Muscle layer of duodenum (tissue), 2 donors: Measurements from ENCODE around the gene TMEM132C.

Source experiments
- H3K27ac ChIP-seq: one replicate; pipeline ENCODE4 v1.7.0; 2013; ENCODE audit warnings: mild to moderate bottlenecking, low read length
- H3K27me3 ChIP-seq: one replicate; pipeline ENCODE4 v1.7.0; 2013; ENCODE audit warnings: low read depth, mild to moderate bottlenecking, control low read depth, low read length
- H3K36me3 ChIP-seq, 2 donors: one replicate each; pipeline ENCODE4 v1.7.0; 2013; ENCODE audit warnings: low read length in 2 of 2, control low read depth in 1 of 2, mild to moderate bottlenecking in 1 of 2; ENCODE audit not compliant: insufficient read depth in 2 of 2, control insufficient read depth in 1 of 2
- H3K4me1 ChIP-seq, 2 donors: one replicate each; pipeline ENCODE4 v1.7.0; 2013; ENCODE audit warnings: low read length in 2 of 2, mild to moderate bottlenecking in 2 of 2, control low read depth in 1 of 2, moderate library complexity in 1 of 2; ENCODE audit not compliant: insufficient read depth in 2 of 2, control insufficient read depth in 1 of 2
- H3K4me3 ChIP-seq, 2 donors: one replicate each; pipeline ENCODE4 v1.7.0; 2013; ENCODE audit warnings: low read length in 2 of 2, low read depth in 1 of 2, mild to moderate bottlenecking in 1 of 2
- H3K9me3 ChIP-seq, 2 donors: one replicate each; pipeline ENCODE4 v1.7.0; 2013; ENCODE audit warnings: low read length in 2 of 2, control low read depth in 1 of 2, mild to moderate bottlenecking in 1 of 2; ENCODE audit not compliant: control insufficient read depth in 1 of 2
- donor health status: healthy.

Gene TMEM132C

DNA sequence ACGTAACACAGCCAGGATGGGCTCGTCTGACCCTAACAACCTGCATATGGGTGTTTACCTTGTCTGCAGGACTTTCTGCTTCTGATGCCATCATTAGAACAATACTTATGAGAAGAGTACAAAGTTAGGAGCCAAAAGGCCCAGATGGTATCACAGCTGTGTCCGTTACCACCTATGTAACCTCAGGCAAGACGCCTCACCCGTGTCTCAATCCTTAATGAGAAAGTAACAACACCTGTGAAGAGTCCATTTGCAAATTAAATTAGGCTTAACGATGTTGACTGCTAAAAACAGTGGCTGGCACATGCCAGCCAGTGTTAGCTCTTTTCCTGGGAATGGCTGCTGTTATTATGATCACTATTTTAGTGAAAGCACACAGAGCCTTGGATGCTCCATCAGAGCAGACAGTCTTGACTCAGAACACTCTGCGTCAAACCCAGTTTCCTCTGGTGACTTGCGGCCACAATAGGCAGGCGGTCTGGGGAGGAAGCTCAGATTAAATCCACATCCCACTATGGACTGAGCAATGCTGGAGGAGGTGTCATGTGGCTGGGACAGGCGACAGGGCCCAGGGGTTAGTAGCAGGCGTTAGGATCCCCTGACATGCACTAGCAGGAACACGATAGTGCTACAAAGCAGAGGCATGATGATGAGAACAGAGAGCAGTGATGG, 431.5 kb downstream of the TMEM132C start:
- H3K27ac ChIP-seq, result no peak overlapping the region
- no peaks in the 10 kb centered on the region for H3K4me1 ChIP-seq
- peaks cover 0 to 3% of the 10 kb centered on the region in 2 donors for H3K36me3 ChIP-seq
- H3K4me3 ChIP-seq, result no peak overlapping the region
- H3K9me3 ChIP-seq, result no peaks in the 10 kb centered on the region
- no peaks in the 10 kb centered on the region for H3K27me3 ChIP-seq

DNA sequence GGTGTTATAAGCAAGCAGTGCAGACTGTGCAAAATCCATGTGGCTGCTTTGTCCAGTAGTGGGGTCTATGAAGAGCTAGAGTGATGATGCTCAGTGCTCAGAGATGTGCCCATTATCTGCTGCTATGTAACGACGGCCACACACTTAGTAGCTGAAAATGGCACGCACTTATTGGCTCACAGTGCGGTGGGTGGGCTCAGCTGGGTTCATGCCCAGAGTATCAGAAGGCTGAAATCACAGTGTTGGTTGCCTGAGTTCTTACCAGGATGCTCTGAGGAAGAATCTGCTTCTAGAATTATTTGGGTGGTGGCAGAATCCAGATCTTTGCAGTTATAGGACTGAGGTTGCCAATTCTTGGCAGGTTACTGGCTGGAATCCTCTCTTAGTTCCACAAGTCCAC, 432.1 kb downstream of the TMEM132C start:
- H3K4me3 ChIP-seq, result no peak overlapping the region
- H3K27me3 ChIP-seq, result no peaks in the 10 kb centered on the region
- H3K36me3 ChIP-seq, result peaks cover 0 to 3% of the 10 kb centered on the region in 2 donors
- H3K4me1 ChIP-seq, result no peaks in the 10 kb centered on the region
- H3K27ac ChIP-seq, result no peak overlapping the region
- H3K9me3 ChIP-seq, result no peaks in the 10 kb centered on the region

DNA sequence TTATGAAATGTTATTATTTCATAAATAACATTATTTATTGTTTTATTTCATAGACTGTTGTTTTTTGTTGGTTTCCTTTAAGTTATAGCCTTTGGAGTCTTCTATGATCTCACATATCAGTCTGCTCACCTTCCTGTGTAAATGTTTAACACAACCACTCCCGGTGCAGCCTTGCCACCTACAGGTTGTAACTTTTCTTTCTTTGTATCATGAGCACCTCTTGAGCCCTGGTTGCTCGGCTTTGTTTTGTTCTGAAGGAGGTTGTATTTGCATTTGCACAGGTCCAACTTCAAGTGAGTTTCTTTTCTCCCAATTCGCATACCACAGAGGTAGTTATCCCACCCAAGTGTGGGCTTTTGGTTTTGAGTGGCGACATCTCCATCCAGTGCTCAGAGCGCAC, 435.4 kb downstream of the TMEM132C start:
- Histone ChIP-seq H3K4me1 (no peaks in the 10 kb centered on the region), H3K36me3 (peaks cover 0 to 3% of the 10 kb centered on the region in 2 donors), H3K27me3 (no peaks in the 10 kb centered on the region)

GRCh38 chr12:128705140-128705539, 438.2 kb downstream of the TMEM132C start:
- Histone ChIP-seq H3K36me3 (no peaks in the 10 kb centered on the region), H3K27me3 (no peaks in the 10 kb centered on the region)

More for the DNA sequence above, 435.4 kb downstream of the TMEM132C start:
- no peak overlapping the region for H3K4me3 ChIP-seq
- no peaks in the 10 kb centered on the region for H3K9me3 ChIP-seq
- H3K27ac ChIP-seq, result no peak overlapping the region

GRCh38 chr12:128707488-128707887, 440.5 kb downstream of the TMEM132C start:
- H3K9me3 ChIP-seq, result no peaks in the 10 kb centered on the region
- no peak overlapping the region for H3K4me3 ChIP-seq
- H3K27ac ChIP-seq, result no peak overlapping the region
- no peaks in the 10 kb centered on the region for H3K27me3 ChIP-seq
- H3K4me1 ChIP-seq, result no peaks in the 10 kb centered on the region
- H3K36me3 ChIP-seq, result no peaks in the 10 kb centered on the region

More at GRCh38 chr12:128705140-128705539, 438.2 kb downstream of the TMEM132C start:
- Histone ChIP-seq H3K4me1 (no peaks in the 10 kb centered on the region), H3K9me3 (no peaks in the 10 kb centered on the region), H3K4me3 (no peak overlapping the region), H3K27ac (no peak overlapping the region)

GRCh38 chr12:128708789-128709188, 441.8 kb downstream of the TMEM132C start:
- H3K27me3 ChIP-seq, result no peaks in the 10 kb centered on the region
- no peaks in the 10 kb centered on the region for H3K9me3 ChIP-seq
- no peak overlapping the region for H3K4me3 ChIP-seq

GRCh38 chr12:128709660-128710059, 442.7 kb downstream of the TMEM132C start:
- Histone ChIP-seq H3K9me3 (no peaks in the 10 kb centered on the region), H3K27ac (no peak overlapping the region), H3K4me1 (no peaks in the 10 kb centered on the region), H3K4me3 (no peak overlapping the region), H3K36me3 (no peaks in the 10 kb centered on the region), H3K27me3 (no peaks in the 10 kb centered on the region)

More at GRCh38 chr12:128708789-128709188, 441.8 kb downstream of the TMEM132C start:
- Histone ChIP-seq H3K4me1 (no peaks in the 10 kb centered on the region), H3K27ac (no peak overlapping the region), H3K36me3 (no peaks in the 10 kb centered on the region)

DNA sequence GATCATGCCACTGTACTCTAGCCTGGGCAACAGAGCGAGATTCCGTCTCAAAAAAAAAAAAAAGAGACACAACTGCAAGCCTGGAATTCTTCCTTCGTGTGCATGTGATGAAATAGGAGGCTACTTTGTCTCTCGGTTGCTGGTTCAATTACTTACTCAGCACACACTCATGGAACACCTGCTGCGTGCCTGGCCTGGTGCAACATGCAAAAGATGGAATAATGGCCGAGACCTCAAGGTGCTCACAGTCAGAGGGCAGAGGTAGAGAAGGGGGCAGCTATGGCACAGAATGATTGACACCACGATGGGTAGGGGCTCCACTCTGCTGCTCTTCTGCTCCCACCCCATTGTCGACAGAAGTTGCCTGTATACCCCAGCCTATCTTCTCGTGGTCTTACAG, 444.5 kb downstream of the TMEM132C start:
- no peaks in the 10 kb centered on the region for H3K4me1 ChIP-seq
- H3K9me3 ChIP-seq, result no peaks in the 10 kb centered on the region

DNA sequence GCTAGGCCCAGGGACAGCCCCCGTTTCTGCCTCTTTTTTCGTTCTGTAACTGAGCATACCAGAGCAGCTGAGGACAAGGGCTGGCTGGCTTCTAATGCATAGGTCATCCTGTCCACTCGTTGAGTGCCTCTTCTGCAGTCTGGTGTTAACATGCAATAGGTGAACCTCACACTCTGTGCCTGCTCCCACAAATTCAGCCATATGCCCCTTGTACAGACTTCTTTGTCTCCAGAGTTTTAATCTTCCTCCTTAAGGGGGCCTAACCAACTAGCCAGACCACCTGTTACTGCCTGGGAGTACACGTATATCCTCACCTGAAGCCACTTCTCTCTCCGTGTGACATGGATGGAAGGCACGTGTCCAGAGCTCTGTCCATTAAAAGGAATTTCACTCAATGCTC, 445.7 kb downstream of the TMEM132C start:
- no peak overlapping the region for H3K27ac ChIP-seq

More for the DNA sequence above, 444.5 kb downstream of the TMEM132C start:
- Histone ChIP-seq H3K36me3 (no peaks in the 10 kb centered on the region), H3K27me3 (no peaks in the 10 kb centered on the region), H3K27ac (no peak overlapping the region), H3K4me3 (no peak overlapping the region)

DNA sequence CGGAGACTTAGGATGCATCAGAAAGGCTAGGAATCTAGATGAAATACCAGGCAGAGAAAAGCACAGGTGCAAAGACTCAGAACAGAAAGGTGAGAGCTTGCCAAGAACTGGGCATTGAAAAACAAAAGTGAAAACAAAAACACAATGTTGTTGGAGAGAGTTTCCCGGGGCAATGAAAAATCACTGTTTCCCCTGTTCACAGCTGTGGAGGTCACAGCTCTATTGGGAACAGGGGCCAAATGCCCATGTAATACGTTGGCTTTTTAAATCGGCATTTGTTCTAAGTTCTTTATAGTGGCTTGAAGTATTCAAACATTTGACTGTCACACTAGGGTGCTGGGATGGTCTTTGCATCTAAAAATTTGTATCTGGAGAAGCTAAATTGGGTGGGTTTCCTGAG, 448.5 kb downstream of the TMEM132C start:
- Histone ChIP-seq H3K4me1 (no peaks in the 10 kb centered on the region), H3K4me3 (no peak overlapping the region), H3K9me3 (peaks cover 5 to 9% of the 10 kb centered on the region in 2 donors), H3K27me3 (no peaks in the 10 kb centered on the region), H3K27ac (no peak overlapping the region), H3K36me3 (no peaks in the 10 kb centered on the region)

More for the DNA sequence above, 445.7 kb downstream of the TMEM132C start:
- no peaks in the 10 kb centered on the region for H3K36me3 ChIP-seq
- H3K4me3 ChIP-seq, result no peak overlapping the region
- H3K27me3 ChIP-seq, result no peaks in the 10 kb centered on the region
- H3K4me1 ChIP-seq, result no peaks in the 10 kb centered on the region
- H3K9me3 ChIP-seq, result peaks cover 5 to 7% of the 10 kb centered on the region in 2 donors

DNA sequence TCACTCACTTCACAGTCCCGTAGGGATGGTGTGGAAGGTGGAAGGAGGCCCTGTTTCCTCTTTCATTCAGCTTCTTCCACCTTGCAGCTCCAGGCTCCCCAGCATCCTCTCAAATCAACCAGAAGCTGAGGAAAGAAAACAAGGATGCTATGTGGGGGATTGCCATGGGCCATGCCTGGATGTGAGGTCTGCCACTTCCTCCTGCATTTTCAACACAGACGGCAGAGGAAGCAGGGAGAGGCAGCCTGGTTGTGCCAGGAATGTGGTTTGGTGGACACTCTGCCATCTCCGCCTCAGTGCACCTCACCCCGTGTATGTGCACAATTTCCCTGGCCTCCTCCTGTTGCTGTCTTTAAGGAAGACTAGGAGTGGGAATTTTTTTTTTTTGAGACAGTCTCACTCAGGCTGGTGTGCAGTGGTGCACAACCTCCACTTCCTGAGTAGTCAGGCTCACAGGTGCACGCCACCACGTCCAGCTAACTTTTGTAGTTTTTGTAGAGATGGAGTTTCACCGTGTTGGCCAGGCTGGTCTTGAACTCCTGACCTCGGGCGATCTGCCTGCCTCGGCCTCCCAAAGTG, 457.6 kb downstream of the TMEM132C start:
- no peak overlapping the region for H3K27ac ChIP-seq
- H3K36me3 ChIP-seq, result no peaks in the 10 kb centered on the region
- no peaks in the 10 kb centered on the region for H3K4me1 ChIP-seq
- H3K27me3 ChIP-seq, result no peaks in the 10 kb centered on the region
- no peak overlapping the region for H3K4me3 ChIP-seq
- H3K9me3 ChIP-seq, result no peaks in the 10 kb centered on the region

- no peaks in the 10 kb centered on the region for H3K9me3 ChIP-seq
- no peak overlapping the region for H3K4me3 ChIP-seq
- H3K36me3 ChIP-seq, result no peaks in the 10 kb centered on the region
- H3K4me1 ChIP-seq, result no peaks in the 10 kb centered on the region
- H3K27ac ChIP-seq, result no peak overlapping the region
- H3K27me3 ChIP-seq, result no peaks in the 10 kb centered on the region
Observed at GRCh38 chr12:128726886-128727285, 459.9 kb downstream of the TMEM132C start.
